Measurements from ENCODE around the gene NKX1-2.

The NKX1-2 gene

GRCh38 chr10:124401633-124402032 is 48.2 kb downstream of the NKX1-2 start:
- DNase-seq (ENCODE audit: low spot score in 2 of 2) (no peak), ATAC-seq (ENCODE audit: low read depth) (no peak)
- H3K4me1 Mint-ChIP-seq, result peaks cover 4% of the 10 kb centered on the region
- no peaks in the 10 kb centered on the region for H3K27me3 Mint-ChIP-seq
- H3K27ac Mint-ChIP-seq, result no peak overlapping the region
- H3K36me3 Mint-ChIP-seq, result peaks cover 10% of the 10 kb centered on the region
- no peak overlapping the region for H3K4me3 Mint-ChIP-seq
- no peaks in the 10 kb centered on the region for H3K9me3 Mint-ChIP-seq
